WTC11 (cell line): ENCODE measurements around the gene CLCF1. TPM values are rescaled to one million over a fixed set of nuclear protein-coding genes. Genes with fewer than 3 reads are reported as not detected.

Source experiments
- ATAC-seq: fragments of 200-7000 bp; cut with Tn5 transposase; 2 replicates; pipeline ENCODE4 v1.10.0; 2021; ENCODE audit warnings: mild to moderate bottlenecking, moderate library complexity
- CTCF ChIA-PET: fragments of 300-600 bp; sonication (Branson Sonifier 250); formaldehyde crosslinking; loops from one replicate; lab custom pipeline; 2021; ENCODE audit warnings: antibody characterized with exemption; lab: Charles Lee
- POLR2A ChIA-PET: fragments of 350-600 bp; sonication (Branson Sonifier 250); formaldehyde crosslinking; loops from one replicate; lab custom pipeline; 2021; ENCODE audit warnings: antibody characterized with exemption; lab: Charles Lee
- DNase-seq: peaks from one replicate; pipeline ENCODE4 v3.0.0; 2021; ENCODE audit warnings: low spot score
- H3K27ac Mint-ChIP-seq: 2 replicates; pipeline ENCODE4 v1.8.0; 2021; ENCODE audit warnings: mixed read lengths
- H3K27me3 Mint-ChIP-seq: 2 replicates; pipeline ENCODE4 v1.8.0; 2021; ENCODE audit warnings: low read depth, mild to moderate bottlenecking, moderate library complexity, mixed read lengths
- H3K36me3 Mint-ChIP-seq: 2 replicates; pipeline ENCODE4 v1.8.0; 2021; ENCODE audit warnings: mixed read lengths
- H3K4me1 Mint-ChIP-seq: 2 replicates; pipeline ENCODE4 v1.8.0; 2022; ENCODE audit warnings: mixed read lengths
- H3K4me3 Mint-ChIP-seq: 2 replicates; pipeline ENCODE4 v1.8.0; 2021; ENCODE audit warnings: mild to moderate bottlenecking, moderate library complexity, mixed read lengths
- H3K9me3 Mint-ChIP-seq: 2 replicates; pipeline ENCODE4 v1.8.0; 2021; ENCODE audit warnings: mixed read lengths
- ETV6 ChIP-seq: sonication (generic); formaldehyde crosslinking; IDR thresholded peaks from 2 replicates; pipeline ENCODE4 v1.8.1; 2022; ENCODE audit warnings: mild to moderate bottlenecking, missing genetic modification reagents
- FOXK1 ChIP-seq: sonication (generic); formaldehyde crosslinking; IDR thresholded peaks from 2 replicates; pipeline ENCODE4 v1.8.0; 2022; ENCODE audit warnings: mild to moderate bottlenecking, moderate library complexity, missing genetic modification reagents
- JUN ChIP-seq: sonication (generic); formaldehyde crosslinking; IDR thresholded peaks from 2 replicates; pipeline ENCODE4 v1.8.0; 2023; ENCODE audit warnings: mild to moderate bottlenecking, missing genetic modification reagents
- KAT7 ChIP-seq: sonication (generic); formaldehyde crosslinking; IDR thresholded peaks from 2 replicates; pipeline ENCODE4 v1.8.1; 2023; ENCODE audit warnings: missing genetic modification reagents, mild to moderate bottlenecking, borderline replicate concordance
- SMAD4 ChIP-seq: sonication (generic); formaldehyde crosslinking; IDR thresholded peaks from 2 replicates; pipeline ENCODE4 v1.8.0; 2022; ENCODE audit warnings: mild to moderate bottlenecking, missing genetic modification reagents
- TP53 ChIP-seq: sonication (generic); formaldehyde crosslinking; IDR thresholded peaks from 2 replicates; pipeline ENCODE4 v1.8.1; 2023; ENCODE audit warnings: mild to moderate bottlenecking, missing genetic modification reagents
- ZNF263 ChIP-seq: sonication (generic); formaldehyde crosslinking; IDR thresholded peaks from 2 replicates; pipeline ENCODE4 v1.8.1; 2022; ENCODE audit warnings: low read depth, mild to moderate bottlenecking, moderate library complexity, missing genetic modification reagents
- total RNA-seq: library from RNA; stranded (reverse); gene quantifications from 3 replicates; pipeline ENCODE4 v1.2.3, GENCODE V29; 2021
- TF ChIP-seq, protein P1 (sequence below): sonication (generic); formaldehyde crosslinking; IDR thresholded peaks from 2 replicates; pipeline ENCODE4 v1.8.1; 2023; ENCODE audit warnings: mild to moderate bottlenecking, missing genetic modification reagents, moderate library complexity
- TF ChIP-seq, protein P2 (sequence below): sonication (generic); formaldehyde crosslinking; IDR thresholded peaks from 2 replicates; pipeline ENCODE4 v1.8.1; 2022; ENCODE audit warnings: missing genetic modification reagents, borderline replicate concordance
- TF ChIP-seq, protein P3 (sequence below): sonication (generic); formaldehyde crosslinking; IDR thresholded peaks from 2 replicates; pipeline ENCODE4 v1.8.0; 2023; ENCODE audit warnings: missing genetic modification reagents
- TF ChIP-seq, protein P4 (sequence below): sonication (generic); formaldehyde crosslinking; IDR thresholded peaks from 2 replicates; pipeline ENCODE4 v1.8.0; 2023; ENCODE audit warnings: missing genetic modification reagents, mild to moderate bottlenecking, borderline replicate concordance
- TF ChIP-seq, protein P5 (sequence below): sonication (generic); formaldehyde crosslinking; IDR thresholded peaks from 2 replicates; pipeline ENCODE4 v1.8.0; 2022; ENCODE audit warnings: missing genetic modification reagents
- TF ChIP-seq, protein P6 (sequence below): fragments of 250-450 bp; sonication (Bioruptor Pico); IDR thresholded peaks from 2 replicates; pipeline ENCODE4 v2.1.2; 2022; ENCODE audit warnings: mild to moderate bottlenecking, moderate library complexity
- TF ChIP-seq, protein P7 (sequence below): sonication (generic); formaldehyde crosslinking; IDR thresholded peaks from 2 replicates; pipeline ENCODE4 v1.8.0; 2022; ENCODE audit warnings: mild to moderate bottlenecking, missing genetic modification reagents

The CLCF1 gene
- total RNA-seq, 1 experiment from 2014 or later = 0.92 TPM

DNA sequence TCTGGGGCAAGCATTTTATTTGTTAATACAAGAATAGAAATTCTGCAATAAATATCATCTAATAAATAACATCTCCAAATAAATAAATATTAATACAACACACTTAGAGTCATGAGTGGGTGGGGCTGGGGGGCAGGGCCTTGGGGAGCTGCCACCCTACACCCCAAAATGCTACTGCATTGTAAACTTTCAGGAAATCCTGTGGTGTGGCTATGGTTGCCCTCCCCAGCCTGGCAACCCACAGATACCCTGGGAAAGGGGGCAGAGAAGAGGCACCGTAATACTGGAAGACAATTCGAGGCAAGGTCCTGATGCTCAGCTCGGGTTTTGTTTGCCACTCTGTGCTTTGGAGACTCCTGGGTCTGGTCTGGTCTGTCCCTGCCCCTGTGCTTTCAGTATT, 9.2 kb downstream of the CLCF1 start:
- Mint-ChIP-seq H3K4me1 (peaks cover 12% of the 10 kb centered on the region), H3K27ac (no peak overlapping the region), H3K36me3 (no peaks in the 10 kb centered on the region), H3K27me3 (peaks cover 67% of the 10 kb centered on the region), H3K9me3 (no peaks in the 10 kb centered on the region), H3K4me3 (no peak overlapping the region)
- CTCF ChIA-PET = interaction anchor here (0.9 to 25.7 kb wide), 5 partner anchors 11 to 25 kb away, joined by 3 to 842 read pairs (median 8); partner anchors contain the start of gene POLD4
- ATAC-seq (no peak), DNase-seq (no peak)
- TF ChIP-seq, protein P1, sequence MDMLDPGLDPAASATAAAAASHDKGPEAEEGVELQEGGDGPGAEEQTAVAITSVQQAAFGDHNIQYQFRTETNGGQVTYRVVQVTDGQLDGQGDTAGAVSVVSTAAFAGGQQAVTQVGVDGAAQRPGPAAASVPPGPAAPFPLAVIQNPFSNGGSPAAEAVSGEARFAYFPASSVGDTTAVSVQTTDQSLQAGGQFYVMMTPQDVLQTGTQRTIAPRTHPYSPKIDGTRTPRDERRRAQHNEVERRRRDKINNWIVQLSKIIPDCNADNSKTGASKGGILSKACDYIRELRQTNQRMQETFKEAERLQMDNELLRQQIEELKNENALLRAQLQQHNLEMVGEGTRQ (CRISPR knock-in tag) = no peak
- TF ChIP-seq ETV6 = no peak
- TF ChIP-seq, protein P2, sequence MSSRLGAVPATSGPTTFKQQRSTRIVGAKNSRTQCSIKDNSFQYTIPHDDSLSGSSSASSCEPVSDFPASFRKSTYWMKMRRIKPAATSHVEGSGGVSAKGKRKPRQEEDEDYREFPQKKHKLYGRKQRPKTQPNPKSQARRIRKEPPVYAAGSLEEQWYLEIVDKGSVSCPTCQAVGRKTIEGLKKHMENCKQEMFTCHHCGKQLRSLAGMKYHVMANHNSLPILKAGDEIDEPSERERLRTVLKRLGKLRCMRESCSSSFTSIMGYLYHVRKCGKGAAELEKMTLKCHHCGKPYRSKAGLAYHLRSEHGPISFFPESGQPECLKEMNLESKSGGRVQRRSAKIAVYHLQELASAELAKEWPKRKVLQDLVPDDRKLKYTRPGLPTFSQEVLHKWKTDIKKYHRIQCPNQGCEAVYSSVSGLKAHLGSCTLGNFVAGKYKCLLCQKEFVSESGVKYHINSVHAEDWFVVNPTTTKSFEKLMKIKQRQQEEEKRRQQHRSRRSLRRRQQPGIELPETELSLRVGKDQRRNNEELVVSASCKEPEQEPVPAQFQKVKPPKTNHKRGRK (CRISPR knock-in tag) = no peak
- no peak for TF ChIP-seq JUN
- TF ChIP-seq, protein P3, sequence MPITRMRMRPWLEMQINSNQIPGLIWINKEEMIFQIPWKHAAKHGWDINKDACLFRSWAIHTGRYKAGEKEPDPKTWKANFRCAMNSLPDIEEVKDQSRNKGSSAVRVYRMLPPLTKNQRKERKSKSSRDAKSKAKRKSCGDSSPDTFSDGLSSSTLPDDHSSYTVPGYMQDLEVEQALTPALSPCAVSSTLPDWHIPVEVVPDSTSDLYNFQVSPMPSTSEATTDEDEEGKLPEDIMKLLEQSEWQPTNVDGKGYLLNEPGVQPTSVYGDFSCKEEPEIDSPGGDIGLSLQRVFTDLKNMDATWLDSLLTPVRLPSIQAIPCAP (CRISPR knock-in tag) = no peak
- no peak for TF ChIP-seq SMAD4 (CRISPR knock-in tag)
- TF ChIP-seq, protein P4, sequence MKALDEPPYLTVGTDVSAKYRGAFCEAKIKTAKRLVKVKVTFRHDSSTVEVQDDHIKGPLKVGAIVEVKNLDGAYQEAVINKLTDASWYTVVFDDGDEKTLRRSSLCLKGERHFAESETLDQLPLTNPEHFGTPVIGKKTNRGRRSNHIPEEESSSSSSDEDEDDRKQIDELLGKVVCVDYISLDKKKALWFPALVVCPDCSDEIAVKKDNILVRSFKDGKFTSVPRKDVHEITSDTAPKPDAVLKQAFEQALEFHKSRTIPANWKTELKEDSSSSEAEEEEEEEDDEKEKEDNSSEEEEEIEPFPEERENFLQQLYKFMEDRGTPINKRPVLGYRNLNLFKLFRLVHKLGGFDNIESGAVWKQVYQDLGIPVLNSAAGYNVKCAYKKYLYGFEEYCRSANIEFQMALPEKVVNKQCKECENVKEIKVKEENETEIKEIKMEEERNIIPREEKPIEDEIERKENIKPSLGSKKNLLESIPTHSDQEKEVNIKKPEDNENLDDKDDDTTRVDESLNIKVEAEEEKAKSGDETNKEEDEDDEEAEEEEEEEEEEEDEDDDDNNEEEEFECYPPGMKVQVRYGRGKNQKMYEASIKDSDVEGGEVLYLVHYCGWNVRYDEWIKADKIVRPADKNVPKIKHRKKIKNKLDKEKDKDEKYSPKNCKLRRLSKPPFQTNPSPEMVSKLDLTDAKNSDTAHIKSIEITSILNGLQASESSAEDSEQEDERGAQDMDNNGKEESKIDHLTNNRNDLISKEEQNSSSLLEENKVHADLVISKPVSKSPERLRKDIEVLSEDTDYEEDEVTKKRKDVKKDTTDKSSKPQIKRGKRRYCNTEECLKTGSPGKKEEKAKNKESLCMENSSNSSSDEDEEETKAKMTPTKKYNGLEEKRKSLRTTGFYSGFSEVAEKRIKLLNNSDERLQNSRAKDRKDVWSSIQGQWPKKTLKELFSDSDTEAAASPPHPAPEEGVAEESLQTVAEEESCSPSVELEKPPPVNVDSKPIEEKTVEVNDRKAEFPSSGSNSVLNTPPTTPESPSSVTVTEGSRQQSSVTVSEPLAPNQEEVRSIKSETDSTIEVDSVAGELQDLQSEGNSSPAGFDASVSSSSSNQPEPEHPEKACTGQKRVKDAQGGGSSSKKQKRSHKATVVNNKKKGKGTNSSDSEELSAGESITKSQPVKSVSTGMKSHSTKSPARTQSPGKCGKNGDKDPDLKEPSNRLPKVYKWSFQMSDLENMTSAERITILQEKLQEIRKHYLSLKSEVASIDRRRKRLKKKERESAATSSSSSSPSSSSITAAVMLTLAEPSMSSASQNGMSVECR = no peak
- TF ChIP-seq, protein P5, sequence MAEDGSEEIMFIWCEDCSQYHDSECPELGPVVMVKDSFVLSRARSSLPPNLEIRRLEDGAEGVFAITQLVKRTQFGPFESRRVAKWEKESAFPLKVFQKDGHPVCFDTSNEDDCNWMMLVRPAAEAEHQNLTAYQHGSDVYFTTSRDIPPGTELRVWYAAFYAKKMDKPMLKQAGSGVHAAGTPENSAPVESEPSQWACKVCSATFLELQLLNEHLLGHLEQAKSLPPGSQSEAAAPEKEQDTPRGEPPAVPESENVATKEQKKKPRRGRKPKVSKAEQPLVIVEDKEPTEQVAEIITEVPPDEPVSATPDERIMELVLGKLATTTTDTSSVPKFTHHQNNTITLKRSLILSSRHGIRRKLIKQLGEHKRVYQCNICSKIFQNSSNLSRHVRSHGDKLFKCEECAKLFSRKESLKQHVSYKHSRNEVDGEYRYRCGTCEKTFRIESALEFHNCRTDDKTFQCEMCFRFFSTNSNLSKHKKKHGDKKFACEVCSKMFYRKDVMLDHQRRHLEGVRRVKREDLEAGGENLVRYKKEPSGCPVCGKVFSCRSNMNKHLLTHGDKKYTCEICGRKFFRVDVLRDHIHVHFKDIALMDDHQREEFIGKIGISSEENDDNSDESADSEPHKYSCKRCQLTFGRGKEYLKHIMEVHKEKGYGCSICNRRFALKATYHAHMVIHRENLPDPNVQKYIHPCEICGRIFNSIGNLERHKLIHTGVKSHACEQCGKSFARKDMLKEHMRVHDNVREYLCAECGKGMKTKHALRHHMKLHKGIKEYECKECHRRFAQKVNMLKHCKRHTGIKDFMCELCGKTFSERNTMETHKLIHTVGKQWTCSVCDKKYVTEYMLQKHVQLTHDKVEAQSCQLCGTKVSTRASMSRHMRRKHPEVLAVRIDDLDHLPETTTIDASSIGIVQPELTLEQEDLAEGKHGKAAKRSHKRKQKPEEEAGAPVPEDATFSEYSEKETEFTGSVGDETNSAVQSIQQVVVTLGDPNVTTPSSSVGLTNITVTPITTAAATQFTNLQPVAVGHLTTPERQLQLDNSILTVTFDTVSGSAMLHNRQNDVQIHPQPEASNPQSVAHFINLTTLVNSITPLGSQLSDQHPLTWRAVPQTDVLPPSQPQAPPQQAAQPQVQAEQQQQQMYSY (CRISPR knock-in tag) = no peak
- no peak for TF ChIP-seq KAT7 (CRISPR knock-in tag)
- TF ChIP-seq, protein P6, sequence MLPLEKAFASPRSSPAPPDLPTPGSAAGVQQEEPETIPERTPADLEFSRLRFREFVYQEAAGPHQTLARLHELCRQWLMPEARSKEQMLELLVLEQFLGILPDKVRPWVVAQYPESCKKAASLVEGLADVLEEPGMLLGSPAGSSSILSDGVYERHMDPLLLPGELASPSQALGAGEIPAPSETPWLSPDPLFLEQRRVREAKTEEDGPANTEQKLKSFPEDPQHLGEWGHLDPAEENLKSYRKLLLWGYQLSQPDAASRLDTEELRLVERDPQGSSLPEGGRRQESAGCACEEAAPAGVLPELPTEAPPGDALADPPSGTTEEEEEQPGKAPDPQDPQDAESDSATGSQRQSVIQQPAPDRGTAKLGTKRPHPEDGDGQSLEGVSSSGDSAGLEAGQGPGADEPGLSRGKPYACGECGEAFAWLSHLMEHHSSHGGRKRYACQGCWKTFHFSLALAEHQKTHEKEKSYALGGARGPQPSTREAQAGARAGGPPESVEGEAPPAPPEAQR = no peak
- no peak for TF ChIP-seq ZNF263 (CRISPR knock-in tag)
- TF ChIP-seq TP53 (CRISPR knock-in tag) = no peak
- no peak for TF ChIP-seq FOXK1 (CRISPR knock-in tag)
- TF ChIP-seq, protein P7, sequence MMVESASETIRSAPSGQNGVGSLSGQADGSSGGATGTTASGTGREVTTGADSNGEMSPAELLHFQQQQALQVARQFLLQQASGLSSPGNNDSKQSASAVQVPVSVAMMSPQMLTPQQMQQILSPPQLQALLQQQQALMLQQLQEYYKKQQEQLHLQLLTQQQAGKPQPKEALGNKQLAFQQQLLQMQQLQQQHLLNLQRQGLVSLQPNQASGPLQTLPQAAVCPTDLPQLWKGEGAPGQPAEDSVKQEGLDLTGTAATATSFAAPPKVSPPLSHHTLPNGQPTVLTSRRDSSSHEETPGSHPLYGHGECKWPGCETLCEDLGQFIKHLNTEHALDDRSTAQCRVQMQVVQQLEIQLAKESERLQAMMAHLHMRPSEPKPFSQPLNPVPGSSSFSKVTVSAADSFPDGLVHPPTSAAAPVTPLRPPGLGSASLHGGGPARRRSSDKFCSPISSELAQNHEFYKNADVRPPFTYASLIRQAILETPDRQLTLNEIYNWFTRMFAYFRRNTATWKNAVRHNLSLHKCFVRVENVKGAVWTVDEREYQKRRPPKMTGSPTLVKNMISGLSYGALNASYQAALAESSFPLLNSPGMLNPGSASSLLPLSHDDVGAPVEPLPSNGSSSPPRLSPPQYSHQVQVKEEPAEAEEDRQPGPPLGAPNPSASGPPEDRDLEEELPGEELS = no peak
- POLR2A ChIA-PET = no interaction called here
